NB4 (cell line): ENCODE results near the gene DNAH7.

Source experiments
- DNase-seq: peaks from one replicate; pipeline ENCODE4 v3.0.0; 2010; ENCODE audit warnings: low read depth
- H3K4me3 ChIP-seq: one replicate; pipeline ENCODE4 v1.5.1; 2011; ENCODE audit warnings: mild to moderate bottlenecking, low read depth, low read length, moderate library complexity
- CTCF ChIP-seq: IDR thresholded peaks from one replicate; pipeline ENCODE4 v1.5.1; 2012; ENCODE audit warnings: low read depth, low read length
- MAX ChIP-seq: IDR thresholded peaks from 2 replicates; pipeline ENCODE4 v1.6.1; 2011; ENCODE audit warnings: low read depth, low read length
- MYC ChIP-seq: IDR thresholded peaks from 2 replicates; pipeline ENCODE4 v1.6.1; 2011; ENCODE audit warnings: low read depth, low read length
- POLR2A ChIP-seq: IDR thresholded peaks from 2 replicates; pipeline ENCODE4 v1.6.1; 2011; ENCODE audit warnings: mild to moderate bottlenecking; ENCODE audit not compliant: insufficient read length; ENCODE audit errors: extremely low read depth

The DNAH7 gene

DNA sequence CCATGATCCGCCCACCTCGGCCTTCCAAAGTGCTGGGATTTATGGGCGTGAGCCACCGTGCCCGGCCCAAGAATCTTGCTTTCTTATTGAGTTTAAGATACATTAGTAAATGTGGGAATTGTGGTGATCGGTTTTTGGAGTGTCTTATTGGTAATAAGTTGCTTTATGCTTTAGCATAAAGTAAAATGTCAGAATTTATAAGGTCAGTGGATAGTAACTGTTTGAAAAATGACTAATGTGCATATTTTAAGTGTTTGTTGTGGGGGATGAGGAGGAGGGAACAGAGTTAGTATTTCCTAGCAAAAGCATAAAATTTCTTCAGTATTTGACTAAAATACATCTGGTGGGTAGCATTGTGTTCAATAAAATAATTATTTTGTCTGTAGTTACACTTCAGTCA is 334.2 kb downstream of the DNAH7 start:
- no peak for DNase-seq
- TF ChIP-seq CTCF (no peak), MYC (no peak)
- no peak overlapping the region for H3K4me3 ChIP-seq

DNA sequence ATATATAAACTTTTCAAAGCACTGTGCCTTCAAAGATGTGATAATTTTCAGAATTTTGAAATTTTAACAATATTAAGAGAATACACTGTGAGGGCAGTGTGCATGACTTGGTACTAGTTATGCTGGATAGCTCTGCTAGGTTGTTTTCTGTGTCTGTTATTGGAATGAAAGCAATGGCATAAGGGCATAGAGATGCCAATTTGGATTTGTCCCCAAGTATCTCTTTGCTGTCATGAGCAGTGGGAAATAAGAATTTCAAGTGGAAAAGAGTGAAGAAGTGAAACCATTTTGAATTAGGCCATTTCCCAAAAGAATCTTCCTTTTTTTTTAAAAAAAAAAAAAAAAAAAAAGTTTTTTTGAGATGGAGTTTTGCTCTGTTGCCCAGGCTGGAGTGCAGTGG is 334.8 kb downstream of the DNAH7 start:
- no peak overlapping the region for H3K4me3 ChIP-seq
- DNase-seq = no peak
- no peak for TF ChIP-seq MYC
- no peak for TF ChIP-seq CTCF
- no peak for TF ChIP-seq POLR2A
- TF ChIP-seq MAX = no peak

GRCh38 chr2:195732574-195732973 is 336.1 kb downstream of the DNAH7 start:
- DNase-seq = no peak
- H3K4me3 ChIP-seq = no peak overlapping the region
- TF ChIP-seq CTCF (no peak), POLR2A (no peak)

DNA sequence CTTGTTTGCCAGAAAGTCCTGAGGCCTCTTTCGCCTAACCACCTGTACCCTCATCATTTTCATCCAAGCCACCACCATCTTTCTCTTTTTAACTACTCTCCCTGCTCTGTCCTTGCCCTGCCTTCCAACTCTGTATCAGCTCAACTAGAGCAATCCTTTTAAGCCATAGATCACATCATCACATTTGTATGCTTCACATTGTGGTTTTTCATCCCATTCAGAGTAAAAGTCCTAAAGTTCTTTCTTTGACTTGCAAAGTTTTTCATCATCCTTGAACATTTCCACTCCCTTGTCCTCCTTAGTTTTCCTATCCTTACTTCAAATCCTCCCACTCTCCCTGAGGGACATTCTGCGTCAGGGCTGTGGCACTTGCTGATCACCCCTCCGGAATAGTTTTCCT is 337.7 kb downstream of the DNAH7 start:
- TF ChIP-seq POLR2A = no peak
- no peak for TF ChIP-seq CTCF
- TF ChIP-seq MYC = no peak
- no peak for TF ChIP-seq MAX
- no peak overlapping the region for H3K4me3 ChIP-seq
- DNase-seq = no peak

DNA sequence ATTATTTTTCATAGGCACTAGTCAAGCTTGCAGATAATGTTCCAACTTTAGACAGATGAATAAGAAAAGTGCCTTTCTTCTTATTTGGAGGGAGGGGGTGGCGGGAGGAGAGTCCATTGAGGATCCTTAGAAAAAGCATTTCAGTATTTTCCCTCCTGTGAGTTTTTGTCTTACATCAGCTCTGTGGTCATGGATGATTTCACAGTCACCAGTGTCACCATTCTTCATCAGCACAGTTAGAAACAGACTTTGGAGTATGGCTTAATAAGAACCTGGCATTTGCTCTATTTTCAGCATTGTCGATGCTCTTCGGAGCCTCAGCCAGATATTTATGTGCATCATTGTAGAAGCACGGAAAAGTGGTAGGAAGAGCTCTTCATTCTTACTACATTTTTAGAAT is 341.5 kb downstream of the DNAH7 start:
- TF ChIP-seq CTCF (no peak), MYC (no peak), MAX (no peak), POLR2A (no peak)
- H3K4me3 ChIP-seq = no peak overlapping the region
- no peak for DNase-seq

GRCh38 chr2:195722075-195722474 is 346.6 kb downstream of the DNAH7 start:
- peak; percentile 12 for DNase-seq
- TF ChIP-seq CTCF (no peak), MAX (no peak), POLR2A (no peak), MYC (no peak)

More at GRCh38 chr2:195722075-195722474, 346.6 kb downstream of the DNAH7 start:
- H3K4me3 ChIP-seq = no peak overlapping the region
